Spleen (tissue), 11 donors: Measurements from ENCODE around the gene EMX1. TPM values are rescaled to one million over a fixed set of nuclear protein-coding genes. Genes with fewer than 3 reads are reported as not detected.

Source experiments
- DNase-seq: peaks from one replicate; pipeline ENCODE4 v3.0.0-alpha.2; 2020
- H3K27ac ChIP-seq, 8 donors: fragments of 200-600 bp; sonication (generic) in 7 of 8; 1 replicate in 4 of 8; 2 replicates in 4 of 8; pipeline versions ENCODE4 v1.5.0 to v1.8.0; 2016 to 2021; ENCODE audit warnings: inconsistent platforms in 4 of 8, mild to moderate bottlenecking in 4 of 8, moderate library complexity in 1 of 8
- H3K27me3 ChIP-seq, 7 donors: fragments of 200-600 bp; sonication (generic) in 6 of 7; replicated peaks in 1 of 7; 1 replicate in 4 of 7; 2 replicates in 3 of 7; pipeline versions ENCODE4 v1.5.0 to v1.8.0; 2016 to 2021; ENCODE audit warnings: inconsistent platforms in 3 of 7, mild to moderate bottlenecking in 1 of 7
- H3K36me3 ChIP-seq, 6 donors: fragments of 200-600 bp; sonication (generic) in 5 of 6; 1 replicate in 4 of 6; 2 replicates in 2 of 6; pipeline versions ENCODE4 v1.5.0 to v1.8.0; 2016 to 2021; ENCODE audit warnings: inconsistent platforms in 2 of 6
- H3K4me1 ChIP-seq, 6 donors: fragments of 200-600 bp; sonication (generic) in 5 of 6; 1 replicate in 3 of 6; 2 replicates in 3 of 6; pipeline versions ENCODE4 v1.5.0 to v1.8.0; 2016 to 2021; ENCODE audit warnings: inconsistent platforms in 3 of 6
- H3K4me3 ChIP-seq, 8 donors: fragments of 200-600 bp; sonication (generic) in 7 of 8; 1 replicate in 4 of 8; 2 replicates in 4 of 8; pipeline versions ENCODE4 v1.5.0 to v1.8.0; 2016 to 2021; ENCODE audit warnings: inconsistent platforms in 4 of 8, mild to moderate bottlenecking in 4 of 8, moderate library complexity in 2 of 8
- H3K9me3 ChIP-seq, 8 donors: fragments of 200-600 bp; sonication (generic) in 7 of 8; 1 replicate in 4 of 8; 2 replicates in 4 of 8; pipeline versions ENCODE4 v1.5.0 to v1.8.0; 2016 to 2021; ENCODE audit warnings: inconsistent platforms in 4 of 8
- POLR2A ChIP-seq, 3 donors: fragments of 450-650 bp; IDR thresholded peaks; one replicate each; pipeline ENCODE4 v1.5.1; 2017; ENCODE audit warnings: antibody characterized with exemption in 3 of 3, mild to moderate bottlenecking in 1 of 3
- POLR2AphosphoS5 ChIP-seq, 3 donors: sonication (generic); formaldehyde crosslinking; IDR thresholded peaks; one replicate each; pipeline ENCODE4 v1.5.1; 2017; ENCODE audit warnings: antibody characterized with exemption in 3 of 3
- WGBS, 5 donors: extraction: QIAGEN DNeasy Blood & Tissue Kit in 3 of 5; methylation state at CpG; one replicate each; pipeline versions ENCODE4 v1.1.5 to v1.1.7; 2013 to 2018; 5-methylcytosine and 5-hydroxymethylcytosine counted together
- intact Hi-C: fragments of 100-400 bp; cut with DNase I; formaldehyde crosslinking; loops from one replicate; pipeline ENCODE4 v1.15.0; 2023; ENCODE audit warnings: low total_unique reads
- polyA plus RNA-seq, 3 donors: library from polyadenylated mRNA; stranded (reverse); fragments of 200-250 nt; gene quantifications; one replicate each; pipeline ENCODE4 v1.2.1, GENCODE V29; 2013
- total RNA-seq, 7 donors: library from RNA; depleted of rRNA in 3 of 7; stranded (reverse); fragments of >200 nt in 3 of 7; fragmentation: NEBNext Ultra II Directional in 4 of 7; extraction: Animal tissue kit (Norgen Biotek cat#: 25700) in 4 of 7; gene quantifications; one replicate each; pipeline versions ENCODE4 v1.1.0 to v1.2.1, GENCODE V29; 2016 to 2021
- TF ChIP-seq, protein P1 (sequence below), 11 experiments: fragments of 200-600 bp in 7 of 11; fragments of 450-650 bp in 4 of 11; sonication (generic) in 4 of 11; IDR thresholded peaks in 8 of 11; conservative IDR thresholded peaks in 3 of 11; 1 replicate in 7 of 11; 2 replicates in 4 of 11; pipeline versions ENCODE4 v1.4.0 to v1.8.0; 2016 to 2021; ENCODE audit warnings: antibody characterized with exemption in 11 of 11, inconsistent platforms in 4 of 11, mild to moderate bottlenecking in 1 of 11
- donor health status: healthy with polysubstance abuse.
- donor health status: DM: no; HTN: no; CAD: no; lungs with moderate emphysema.
- donor health status: DM: no; HTN: no; CAD: no.
- donor health status: Bipolar disorder and iron deficiency.
- donor health status: healthy.
- donor health status: DM: no; HTN: no; CAD: no.
- donor health status: DM: yes; HTN: yes; CAD: no.

EMX1 gene
- total and polyA plus RNA-seq, 10 donors = not detected

DNA sequence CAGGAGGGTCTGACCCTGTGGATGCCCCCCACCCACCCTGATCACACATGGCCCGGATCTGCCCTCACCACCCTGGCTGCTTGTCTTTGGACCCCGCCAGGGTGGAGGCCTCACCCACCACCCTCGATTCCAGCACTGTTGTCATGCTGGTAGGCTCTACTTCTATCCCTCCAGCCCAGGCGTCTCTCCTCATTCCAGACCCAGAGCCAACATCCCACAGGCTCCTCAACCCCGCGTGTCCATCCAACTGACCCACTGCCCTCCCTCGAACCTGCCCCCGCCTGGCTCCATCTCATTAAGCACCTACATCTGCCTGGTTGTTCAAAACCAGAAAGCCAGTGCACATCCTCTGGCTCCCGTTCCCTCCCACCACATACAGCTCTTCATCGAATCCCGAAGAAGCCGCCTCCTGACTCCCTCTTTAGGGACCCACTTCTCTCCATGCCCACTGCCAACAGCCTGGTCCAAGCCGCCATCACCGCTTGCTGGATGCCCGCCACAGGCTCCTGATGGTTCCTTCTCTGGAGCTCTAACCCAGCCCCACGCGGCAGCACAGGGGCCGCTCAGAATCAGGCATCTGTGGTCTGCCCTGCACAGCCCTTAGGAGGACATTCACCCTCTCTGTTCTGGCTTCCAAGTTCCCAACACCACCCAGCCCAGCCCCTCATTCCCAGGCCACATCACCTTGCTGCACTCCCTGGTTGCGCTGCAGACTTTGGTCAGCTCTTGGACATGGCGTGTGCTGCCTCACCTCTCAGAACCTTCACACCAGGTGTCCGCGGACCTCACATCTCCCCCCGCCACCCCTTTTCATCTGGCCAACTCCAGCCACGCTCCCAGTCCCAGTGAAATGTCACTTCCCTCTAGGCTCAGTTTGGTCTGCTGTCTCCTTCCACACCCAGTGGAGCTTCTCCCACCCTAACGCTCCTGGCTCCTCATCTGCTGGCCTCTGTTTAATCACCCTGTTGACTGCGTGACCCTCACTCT is 43.0 kb downstream of the EMX1 start:
- Histone ChIP-seq H3K4me3 (no peak overlapping the region), H3K36me3 (peaks cover 0 to 98% (median 0%) of the 10 kb centered on the region in 6 donors), H3K9me3 (no peaks in the 10 kb centered on the region), H3K27ac (no peak overlapping the region), H3K4me1 (peaks cover 0 to 7% (median 0%) of the 10 kb centered on the region in 6 donors), H3K27me3 (no peaks in the 10 kb centered on the region)
- WGBS, 5 donors = 94 to 98% (median 95%) methylated on average over 26 of the region's 26 CpGs
- TF ChIP-seq POLR2A (IDR thresholded peaks at IDR 0.05) = no peak
- TF ChIP-seq, protein P1, sequence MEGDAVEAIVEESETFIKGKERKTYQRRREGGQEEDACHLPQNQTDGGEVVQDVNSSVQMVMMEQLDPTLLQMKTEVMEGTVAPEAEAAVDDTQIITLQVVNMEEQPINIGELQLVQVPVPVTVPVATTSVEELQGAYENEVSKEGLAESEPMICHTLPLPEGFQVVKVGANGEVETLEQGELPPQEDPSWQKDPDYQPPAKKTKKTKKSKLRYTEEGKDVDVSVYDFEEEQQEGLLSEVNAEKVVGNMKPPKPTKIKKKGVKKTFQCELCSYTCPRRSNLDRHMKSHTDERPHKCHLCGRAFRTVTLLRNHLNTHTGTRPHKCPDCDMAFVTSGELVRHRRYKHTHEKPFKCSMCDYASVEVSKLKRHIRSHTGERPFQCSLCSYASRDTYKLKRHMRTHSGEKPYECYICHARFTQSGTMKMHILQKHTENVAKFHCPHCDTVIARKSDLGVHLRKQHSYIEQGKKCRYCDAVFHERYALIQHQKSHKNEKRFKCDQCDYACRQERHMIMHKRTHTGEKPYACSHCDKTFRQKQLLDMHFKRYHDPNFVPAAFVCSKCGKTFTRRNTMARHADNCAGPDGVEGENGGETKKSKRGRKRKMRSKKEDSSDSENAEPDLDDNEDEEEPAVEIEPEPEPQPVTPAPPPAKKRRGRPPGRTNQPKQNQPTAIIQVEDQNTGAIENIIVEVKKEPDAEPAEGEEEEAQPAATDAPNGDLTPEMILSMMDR (IDR thresholded peaks at IDR 0.05 in 8 of 11, conservative IDR thresholded peaks at IDR 0.05 in 3 of 11) = no peak
- no peak for TF ChIP-seq POLR2AphosphoS5 (IDR thresholded peaks at IDR 0.05)
- DNase-seq = no peak
- intact Hi-C loops = no loop called here

DNA sequence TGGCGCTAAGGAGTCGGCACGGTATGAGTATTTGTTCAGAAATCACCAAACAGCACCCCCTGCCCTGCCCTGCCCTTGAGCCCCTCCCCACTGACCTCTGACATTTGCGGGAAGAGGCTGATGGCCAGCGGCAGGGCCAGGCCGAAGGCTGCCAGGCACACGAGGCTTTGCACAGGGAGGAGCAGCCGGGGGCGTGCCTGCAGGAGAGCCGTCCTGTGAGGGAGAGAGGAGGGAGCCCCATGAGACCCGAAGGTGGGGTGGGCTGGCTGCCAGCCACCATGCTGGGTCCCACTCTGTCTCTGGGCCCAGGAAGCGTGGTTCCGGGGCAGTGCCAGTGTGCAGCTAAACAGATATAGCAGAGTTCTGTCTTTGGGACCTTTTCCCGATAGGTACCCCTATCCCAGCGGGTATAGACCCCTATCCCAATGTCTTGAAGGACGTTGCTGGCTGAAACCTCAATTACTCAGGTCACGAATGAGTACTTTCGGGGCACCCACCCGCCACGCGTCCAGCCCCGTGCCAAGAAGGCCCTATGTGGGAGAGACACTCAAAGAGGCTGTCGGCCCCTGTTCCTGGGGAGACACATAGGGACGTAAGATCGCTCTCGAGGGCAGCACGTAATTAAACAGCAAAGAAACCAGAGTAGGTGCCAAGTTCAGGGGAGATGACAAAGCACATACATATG is 43.9 kb downstream of the EMX1 start:
- Histone ChIP-seq H3K36me3 (peaks cover 0 to 100% (median 0%) of the 10 kb centered on the region in 6 donors), H3K27ac (no peak overlapping the region), H3K9me3 (no peaks in the 10 kb centered on the region), H3K4me1 (peaks cover 0 to 7% (median 0%) of the 10 kb centered on the region in 6 donors), H3K27me3 (no peaks in the 10 kb centered on the region), H3K4me3 (no peak overlapping the region)
- TF ChIP-seq, protein P1 (IDR thresholded peaks at IDR 0.05 in 8 of 11, conservative IDR thresholded peaks at IDR 0.05 in 3 of 11) = no peak
- TF ChIP-seq POLR2A (IDR thresholded peaks at IDR 0.05) (no peak), POLR2AphosphoS5 (IDR thresholded peaks at IDR 0.05) (no peak)
- WGBS, 5 donors = 91 to 95% (median 94%) methylated on average over 26 to 27 of the region's 27 CpGs
- intact Hi-C loops = no loop called here
- no peak for DNase-seq

DNA sequence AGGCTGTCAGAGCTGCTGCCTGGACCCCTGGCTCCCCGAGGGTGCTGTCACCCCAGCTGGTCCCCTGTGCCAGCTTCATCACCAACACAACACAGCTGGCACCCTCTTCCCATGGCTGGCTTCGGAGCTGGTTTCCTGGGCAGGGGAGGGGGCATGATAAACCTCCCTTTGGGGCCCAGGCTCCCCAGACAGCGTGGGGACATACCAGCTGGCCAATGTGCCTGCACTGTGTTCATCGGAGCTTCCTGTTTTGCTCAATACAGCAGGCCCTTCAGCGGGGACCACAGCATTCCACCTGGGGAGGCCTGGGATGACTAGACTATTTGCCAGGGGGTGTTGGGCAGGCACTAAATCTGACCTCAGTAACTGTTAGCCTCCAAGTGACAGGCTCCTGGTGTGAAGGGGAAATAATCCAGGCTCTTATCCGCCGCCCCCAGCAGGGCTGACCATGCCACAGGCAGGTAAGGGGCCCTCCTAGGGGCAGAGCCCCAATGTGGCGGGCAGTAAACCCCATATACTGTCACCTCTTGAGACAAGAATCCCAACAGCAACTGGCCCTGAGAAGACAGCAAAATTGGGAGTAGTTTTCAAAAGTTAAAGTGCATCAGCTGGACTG is 44.6 kb downstream of the EMX1 start:
- TF ChIP-seq, protein P1 (IDR thresholded peaks at IDR 0.05 in 8 of 11, conservative IDR thresholded peaks at IDR 0.05 in 3 of 11) = no peak
- no peak for TF ChIP-seq POLR2A (IDR thresholded peaks at IDR 0.05)
- TF ChIP-seq POLR2AphosphoS5 (IDR thresholded peaks at IDR 0.05) = no peak
- no peak for DNase-seq
- no peaks in the 10 kb centered on the region for H3K27me3 ChIP-seq
- H3K4me3 ChIP-seq = no peak overlapping the region
- WGBS, 5 donors = 52 to 86% (median 58%) methylated on average over 3 to 8 of the region's 8 CpGs
- no peak overlapping the region for H3K27ac ChIP-seq
- no peaks in the 10 kb centered on the region for H3K9me3 ChIP-seq
- intact Hi-C loops = no loop called here
- peaks cover 0 to 100% (median 0%) of the 10 kb centered on the region in 6 donors for H3K36me3 ChIP-seq
- peaks cover 0 to 3% (median 0%) of the 10 kb centered on the region in 6 donors for H3K4me1 ChIP-seq
